Measurements from ENCODE around the gene REXO5.
A peak's percentile ranks its signal among the peaks of the same experiment; 100 is the strongest.

The REXO5 gene

DNA sequence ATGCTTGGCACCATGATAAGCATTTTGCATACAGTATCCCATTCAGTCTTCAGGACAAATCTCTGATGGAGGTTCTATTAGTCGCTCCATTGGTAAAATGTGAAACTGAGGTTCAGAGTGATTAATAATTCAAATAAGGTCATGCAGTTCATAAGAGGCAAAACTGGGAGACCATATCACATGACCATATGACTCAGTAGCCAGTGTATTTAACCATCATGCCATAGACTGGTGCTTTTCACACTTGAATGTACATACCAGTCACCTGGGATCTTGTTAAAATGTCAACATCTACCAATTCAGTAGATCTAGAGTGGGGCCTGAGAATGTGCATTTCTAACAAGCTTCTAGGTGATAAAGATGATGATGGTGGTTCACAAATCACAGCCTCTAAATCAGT, 38.2 kb upstream of the REXO5 start:
- DNase-seq (ENCODE audit: low read depth, low spot score) = no peak
- no peaks in the 10 kb centered on the region for H3K36me3 ChIP-seq (ENCODE audit: control insufficient read depth, insufficient read depth, low read length)
- H3K27me3 ChIP-seq (ENCODE audit: control insufficient read depth, insufficient read depth, low read length) = no peaks in the 10 kb centered on the region
- no peaks in the 10 kb centered on the region for H3K4me1 ChIP-seq (ENCODE audit: control insufficient read depth, insufficient read depth, low read length)
- H3K27ac ChIP-seq (ENCODE audit: low read length) = no peak overlapping the region
- WGBS (ENCODE audit: insufficient coverage, insufficient read length) = no CpG with 5 or more reads among the region's 1 CpG
- H3K4me3 ChIP-seq (ENCODE audit: low read length) = no peak overlapping the region
- no peaks in the 10 kb centered on the region for H3K9me3 ChIP-seq (ENCODE audit: control insufficient read depth, insufficient read depth, low read length)

DNA sequence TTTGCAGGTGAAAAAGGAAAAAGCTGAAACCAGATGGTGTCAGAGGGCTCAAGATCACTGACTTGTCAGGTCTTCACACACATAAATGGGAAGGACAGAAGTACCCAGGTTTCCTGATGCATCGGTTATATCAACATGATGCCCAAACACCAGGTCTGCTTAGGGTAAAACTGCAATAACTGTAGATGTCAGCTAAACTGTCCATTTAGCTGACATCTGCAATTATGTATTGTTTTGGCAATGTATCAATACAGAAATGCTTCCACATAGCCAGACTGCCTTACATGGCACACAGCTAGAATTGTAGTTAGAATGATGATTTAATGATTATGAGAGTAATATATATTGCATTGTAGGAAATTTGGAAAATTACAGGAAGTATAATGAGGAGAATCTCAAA, 37.5 kb upstream of the REXO5 start:
- H3K36me3 ChIP-seq (ENCODE audit: control insufficient read depth, insufficient read depth, low read length) = no peaks in the 10 kb centered on the region
- no peak overlapping the region for H3K27ac ChIP-seq (ENCODE audit: low read length)
- no peaks in the 10 kb centered on the region for H3K27me3 ChIP-seq (ENCODE audit: control insufficient read depth, insufficient read depth, low read length)
- no peaks in the 10 kb centered on the region for H3K4me1 ChIP-seq (ENCODE audit: control insufficient read depth, insufficient read depth, low read length)
- H3K4me3 ChIP-seq (ENCODE audit: low read length) = no peak overlapping the region
- no peaks in the 10 kb centered on the region for H3K9me3 ChIP-seq (ENCODE audit: control insufficient read depth, insufficient read depth, low read length)
- WGBS (ENCODE audit: insufficient coverage, insufficient read length) = no CpG with 5 or more reads among the region's 1 CpG
- no peak for DNase-seq (ENCODE audit: low read depth, low spot score)

GRCh38 chr16:20773679-20774078, 32.6 kb upstream of the REXO5 start:
- Histone ChIP-seq H3K27me3 (ENCODE audit: control insufficient read depth, insufficient read depth, low read length) (no peaks in the 10 kb centered on the region), H3K4me1 (ENCODE audit: control insufficient read depth, insufficient read depth, low read length) (no peaks in the 10 kb centered on the region), H3K9me3 (ENCODE audit: control insufficient read depth, insufficient read depth, low read length) (no peaks in the 10 kb centered on the region), H3K27ac (ENCODE audit: low read length) (no peak overlapping the region), H3K4me3 (ENCODE audit: low read length) (no peak overlapping the region), H3K36me3 (ENCODE audit: control insufficient read depth, insufficient read depth, low read length) (no peaks in the 10 kb centered on the region)
- DNase-seq (ENCODE audit: low read depth, low spot score) = no peak
- WGBS (ENCODE audit: insufficient coverage, insufficient read length) = no CpG with 5 or more reads among the region's 3 CpGs

- H3K9me3 ChIP-seq (ENCODE audit: control insufficient read depth, insufficient read depth, low read length) = no peaks in the 10 kb centered on the region
- no peaks in the 10 kb centered on the region for H3K4me1 ChIP-seq (ENCODE audit: control insufficient read depth, insufficient read depth, low read length)
- no peak overlapping the region for H3K4me3 ChIP-seq (ENCODE audit: low read length)
- H3K36me3 ChIP-seq (ENCODE audit: control insufficient read depth, insufficient read depth, low read length) = no peaks in the 10 kb centered on the region
- no peaks in the 10 kb centered on the region for H3K27me3 ChIP-seq (ENCODE audit: control insufficient read depth, insufficient read depth, low read length)
- H3K27ac ChIP-seq (ENCODE audit: low read length) = no peak overlapping the region
- WGBS (ENCODE audit: insufficient coverage, insufficient read length) = no CpG with 5 or more reads among the region's 7 CpGs
- DNase-seq (ENCODE audit: low read depth, low spot score) = peak; percentile 61
Observed at GRCh38 chr16:20774703-20775362, 31.5 kb upstream of the REXO5 start.

GRCh38 chr16:20781697-20782096, 24.6 kb upstream of the REXO5 start:
- no peak overlapping the region for H3K4me3 ChIP-seq (ENCODE audit: low read length)
- no peak for DNase-seq (ENCODE audit: low read depth, low spot score)
- H3K36me3 ChIP-seq (ENCODE audit: control insufficient read depth, insufficient read depth, low read length) = no peaks in the 10 kb centered on the region
- H3K27me3 ChIP-seq (ENCODE audit: control insufficient read depth, insufficient read depth, low read length) = no peaks in the 10 kb centered on the region
- no peak overlapping the region for H3K27ac ChIP-seq (ENCODE audit: low read length)
- H3K4me1 ChIP-seq (ENCODE audit: control insufficient read depth, insufficient read depth, low read length) = no peaks in the 10 kb centered on the region
- no CpG with 5 or more reads among the region's 1 CpG for WGBS (ENCODE audit: insufficient coverage, insufficient read length)
- H3K9me3 ChIP-seq (ENCODE audit: control insufficient read depth, insufficient read depth, low read length) = no peaks in the 10 kb centered on the region

GRCh38 chr16:20782470-20782869, 23.9 kb upstream of the REXO5 start:
- Histone ChIP-seq H3K27ac (ENCODE audit: low read length) (no peak overlapping the region), H3K4me3 (ENCODE audit: low read length) (no peak overlapping the region), H3K36me3 (ENCODE audit: control insufficient read depth, insufficient read depth, low read length) (no peaks in the 10 kb centered on the region), H3K4me1 (ENCODE audit: control insufficient read depth, insufficient read depth, low read length) (no peaks in the 10 kb centered on the region), H3K27me3 (ENCODE audit: control insufficient read depth, insufficient read depth, low read length) (no peaks in the 10 kb centered on the region), H3K9me3 (ENCODE audit: control insufficient read depth, insufficient read depth, low read length) (no peaks in the 10 kb centered on the region)
- WGBS (ENCODE audit: insufficient coverage, insufficient read length) = no CpG with 5 or more reads among the region's 2 CpGs
- no peak for DNase-seq (ENCODE audit: low read depth, low spot score)

GRCh38 chr16:20784204-20784603, 22.1 kb upstream of the REXO5 start:
- Histone ChIP-seq H3K4me3 (ENCODE audit: low read length) (no peak overlapping the region), H3K27ac (ENCODE audit: low read length) (no peak overlapping the region), H3K4me1 (ENCODE audit: control insufficient read depth, insufficient read depth, low read length) (no peaks in the 10 kb centered on the region), H3K9me3 (ENCODE audit: control insufficient read depth, insufficient read depth, low read length) (no peaks in the 10 kb centered on the region), H3K36me3 (ENCODE audit: control insufficient read depth, insufficient read depth, low read length) (no peaks in the 10 kb centered on the region), H3K27me3 (ENCODE audit: control insufficient read depth, insufficient read depth, low read length) (no peaks in the 10 kb centered on the region)
- DNase-seq (ENCODE audit: low read depth, low spot score) = no peak

- Histone ChIP-seq H3K4me1 (ENCODE audit: control insufficient read depth, insufficient read depth, low read length) (no peaks in the 10 kb centered on the region; the same call in 1 of the 2 replicates), H3K27me3 (ENCODE audit: control insufficient read depth, insufficient read depth, low read length) (no peaks in the 10 kb centered on the region), H3K9me3 (ENCODE audit: control insufficient read depth, insufficient read depth, low read length) (no peaks in the 10 kb centered on the region)
Observed at GRCh38 chr16:20789130-20789529, 17.2 kb upstream of the REXO5 start.

GRCh38 chr16:20791923-20792612, 14.3 kb upstream of the REXO5 start:
- no peak for DNase-seq (ENCODE audit: low read depth, low spot score)
- no peaks in the 10 kb centered on the region for H3K36me3 ChIP-seq (ENCODE audit: control insufficient read depth, insufficient read depth, low read length)

More at GRCh38 chr16:20789130-20789529, 17.2 kb upstream of the REXO5 start:
- Histone ChIP-seq H3K36me3 (ENCODE audit: control insufficient read depth, insufficient read depth, low read length) (no peaks in the 10 kb centered on the region), H3K4me3 (ENCODE audit: low read length) (no peak overlapping the region), H3K27ac (ENCODE audit: low read length) (no peak overlapping the region)
- DNase-seq (ENCODE audit: low read depth, low spot score) = no peak

GRCh38 chr16:20798364-20798763, 8.0 kb upstream of the REXO5 start:
- H3K36me3 ChIP-seq (ENCODE audit: control insufficient read depth, insufficient read depth, low read length) = no peaks in the 10 kb centered on the region; the same call in 1 of the 2 replicates
- DNase-seq (ENCODE audit: low read depth, low spot score) = no peak
- no CpG with 5 or more reads among the region's 2 CpGs for WGBS (ENCODE audit: insufficient coverage, insufficient read length)

More at GRCh38 chr16:20791923-20792612, 14.3 kb upstream of the REXO5 start:
- Histone ChIP-seq H3K27ac (ENCODE audit: low read length) (no peak overlapping the region), H3K27me3 (ENCODE audit: control insufficient read depth, insufficient read depth, low read length) (no peaks in the 10 kb centered on the region), H3K4me3 (ENCODE audit: low read length) (no peak overlapping the region), H3K4me1 (ENCODE audit: control insufficient read depth, insufficient read depth, low read length) (no peaks in the 10 kb centered on the region; the same call in 1 of the 2 replicates), H3K9me3 (ENCODE audit: control insufficient read depth, insufficient read depth, low read length) (no peaks in the 10 kb centered on the region)
- WGBS (ENCODE audit: insufficient coverage, insufficient read length) = no CpG with 5 or more reads among the region's 5 CpGs

DNA sequence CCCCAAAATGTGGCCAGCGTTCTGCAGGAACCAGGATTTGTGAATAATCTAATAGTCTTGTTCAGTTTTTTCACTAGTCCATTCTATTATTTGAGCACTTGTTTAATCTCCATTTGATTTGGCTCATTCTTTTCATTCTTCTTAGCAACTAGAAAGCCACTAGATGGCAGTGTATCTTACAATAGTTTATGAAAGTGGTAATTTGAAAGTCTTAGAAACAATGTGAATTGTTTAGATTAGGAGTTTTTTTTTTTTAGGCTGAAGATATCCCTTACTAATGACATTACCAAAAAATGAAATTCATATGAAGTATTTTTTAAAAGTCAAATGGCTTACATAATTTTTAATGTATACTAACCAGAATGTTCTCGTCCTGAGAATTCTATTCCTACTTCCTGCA, 6.7 kb upstream of the REXO5 start:
- Histone ChIP-seq H3K27me3 (ENCODE audit: control insufficient read depth, insufficient read depth, low read length) (no peaks in the 10 kb centered on the region), H3K4me3 (ENCODE audit: low read length) (no peak overlapping the region), H3K27ac (ENCODE audit: low read length) (no peak overlapping the region), H3K36me3 (ENCODE audit: control insufficient read depth, insufficient read depth, low read length) (no peaks in the 10 kb centered on the region; the same call in 1 of the 2 replicates), H3K4me1 (ENCODE audit: control insufficient read depth, insufficient read depth, low read length) (no peaks in the 10 kb centered on the region), H3K9me3 (ENCODE audit: control insufficient read depth, insufficient read depth, low read length) (no peaks in the 10 kb centered on the region)
- WGBS (ENCODE audit: insufficient coverage, insufficient read length) = no CpG with 5 or more reads among the region's 2 CpGs
- no peak for DNase-seq (ENCODE audit: low read depth, low spot score)

More at GRCh38 chr16:20798364-20798763, 8.0 kb upstream of the REXO5 start:
- no peaks in the 10 kb centered on the region for H3K27me3 ChIP-seq (ENCODE audit: control insufficient read depth, insufficient read depth, low read length)
- H3K4me1 ChIP-seq (ENCODE audit: control insufficient read depth, insufficient read depth, low read length) = no peaks in the 10 kb centered on the region
- no peak overlapping the region for H3K4me3 ChIP-seq (ENCODE audit: low read length)
- no peak overlapping the region for H3K27ac ChIP-seq (ENCODE audit: low read length)
- no peaks in the 10 kb centered on the region for H3K9me3 ChIP-seq (ENCODE audit: control insufficient read depth, insufficient read depth, low read length)

Measured in iPS DF 6.9 (cell line).